ENCODE results near the gene GPC6. TPM values are rescaled to one million over a fixed set of nuclear protein-coding genes. Genes with fewer than 3 reads are reported as not detected.

GPC6 gene
- total RNA-seq, 1 experiment from 2014 or later: not detected

- Histone ChIP-seq H3K27ac (no peak overlapping the region), H3K4me3 (no peak overlapping the region), H3K9me3 (ENCODE audit: insufficient read depth, low read depth) (no peaks in the 10 kb centered on the region), H3K4me1 (replicated peaks; ENCODE audit: insufficient read depth) (no peaks in the 10 kb centered on the region), H3K4me2 (no peak overlapping the region), H3K36me3 (ENCODE audit: low read depth) (no peaks in the 10 kb centered on the region), H3K27me3 (ENCODE audit: insufficient read depth, low read depth) (no peaks in the 10 kb centered on the region), H3K79me2 (ENCODE audit: low read depth) (no peaks in the 10 kb centered on the region), H2AFZ (no peak overlapping the region), H3K9me2 (ENCODE audit: insufficient read depth) (no peaks in the 10 kb centered on the region), H3F3A (ENCODE audit: insufficient read depth, low read depth) (no peaks in the 10 kb centered on the region), H4K20me1 (ENCODE audit: insufficient read depth) (no peaks in the 10 kb centered on the region)
- no peak for TF ChIP-seq EZH2 (IDR thresholded peaks at IDR 0.05; ENCODE audit: low read depth)
- TF ChIP-seq CTCF (conservative IDR thresholded peaks at IDR 0.05): no peak
- DNase-seq: no peak
- no TSS peak for BruUV-seq (replicated peaks)
- ChIA-PET POLR2A (ENCODE audit: unreplicated experiment) (no interaction called here), CTCF (interaction anchor here (0.5 kb wide), 1 partner anchor 504 kb away, joined by 10 read pairs; no protein-coding TSS in a partner anchor)
- intact Hi-C loops (cut with micrococcal nuclease; ENCODE audit: unreplicated experiment): no loop called here
These were observed 433.9 kb downstream of the GPC6 start for GRCh38 chr13:93660391-93661063.

GRCh38 chr13:93670866-93671265 lies 444.3 kb downstream of the GPC6 start:
- CTCF ChIA-PET: no interaction called here
- TF ChIP-seq CTCF (conservative IDR thresholded peaks at IDR 0.05) (no peak), EZH2 (IDR thresholded peaks at IDR 0.05; ENCODE audit: low read depth) (no peak)
- Histone ChIP-seq H3K27ac (no peak overlapping the region), H3K4me1 (replicated peaks; ENCODE audit: insufficient read depth) (no peaks in the 10 kb centered on the region), H4K20me1 (ENCODE audit: insufficient read depth) (no peaks in the 10 kb centered on the region), H3K27me3 (ENCODE audit: insufficient read depth, low read depth) (no peaks in the 10 kb centered on the region), H3F3A (ENCODE audit: insufficient read depth, low read depth) (no peaks in the 10 kb centered on the region), H3K9me2 (ENCODE audit: insufficient read depth) (no peaks in the 10 kb centered on the region), H3K36me3 (ENCODE audit: low read depth) (no peaks in the 10 kb centered on the region), H3K4me3 (no peak overlapping the region), H2AFZ (no peak overlapping the region), H3K9me3 (ENCODE audit: insufficient read depth, low read depth) (no peaks in the 10 kb centered on the region), H3K4me2 (no peak overlapping the region), H3K79me2 (ENCODE audit: low read depth) (no peaks in the 10 kb centered on the region)
- intact Hi-C loops (cut with micrococcal nuclease; ENCODE audit: unreplicated experiment): no loop called here
- DNase-seq: no peak
- POLR2A ChIA-PET (ENCODE audit: unreplicated experiment): no interaction called here
- no TSS peak for BruUV-seq (replicated peaks)

- CTCF ChIA-PET: no interaction called here
- intact Hi-C loops (cut with micrococcal nuclease; ENCODE audit: unreplicated experiment): no loop called here
- Histone ChIP-seq H3K36me3 (ENCODE audit: low read depth) (no peaks in the 10 kb centered on the region), H3K4me3 (no peak overlapping the region), H2AFZ (no peak overlapping the region), H3K9me3 (ENCODE audit: insufficient read depth, low read depth) (no peaks in the 10 kb centered on the region), H3F3A (ENCODE audit: insufficient read depth, low read depth) (no peaks in the 10 kb centered on the region), H3K4me1 (replicated peaks; ENCODE audit: insufficient read depth) (no peaks in the 10 kb centered on the region), H3K27ac (no peak overlapping the region), H3K27me3 (ENCODE audit: insufficient read depth, low read depth) (no peaks in the 10 kb centered on the region), H3K79me2 (ENCODE audit: low read depth) (no peaks in the 10 kb centered on the region), H4K20me1 (ENCODE audit: insufficient read depth) (no peaks in the 10 kb centered on the region), H3K9me2 (ENCODE audit: insufficient read depth) (no peaks in the 10 kb centered on the region), H3K4me2 (no peak overlapping the region)
- TF ChIP-seq CTCF (conservative IDR thresholded peaks at IDR 0.05): no peak
- TF ChIP-seq EZH2 (IDR thresholded peaks at IDR 0.05; ENCODE audit: low read depth): no peak
- DNase-seq: no peak
- BruUV-seq (replicated peaks): no TSS peak
- POLR2A ChIA-PET (ENCODE audit: unreplicated experiment): no interaction called here
These were observed 446.4 kb downstream of the GPC6 start for GRCh38 chr13:93672996-93673395.
